Activated naive CD4-positive, alpha-beta T cell treated with anti-CD3 and anti-CD28 coated beads, Interleukin-2, amount 10 ng/mL, durations not matched to agents 7 days and 5 days (primary cell): ENCODE measurements around the gene SH3BP2.
"Not testable (repeated sequence)": the region's sequence is repeated elsewhere in the genome, so short reads cannot be mapped to it uniquely, and the experiment has no call there.

Experiments
- CTCF ChIA-PET: fragments of 350-600 bp; sonication (Branson Sonifier 250); formaldehyde crosslinking; loops from one replicate; lab custom pipeline; 2021; ENCODE audit warnings: antibody characterized with exemption; lab: Charles Lee
- DNase-seq: peaks from one replicate; pipeline ENCODE4 v3.0.0-alpha.2; 2020
- H3K27ac Mint-ChIP-seq: one replicate; pipeline ENCODE4 v1.8.0; 2021; ENCODE audit warnings: mild to moderate bottlenecking, moderate library complexity, mixed read lengths
- H3K27me3 Mint-ChIP-seq: one replicate; pipeline ENCODE4 v1.8.0; 2021; ENCODE audit warnings: mild to moderate bottlenecking, mixed read lengths
- H3K36me3 Mint-ChIP-seq: one replicate; pipeline ENCODE4 v1.8.0; 2021; ENCODE audit warnings: mixed read lengths
- H3K4me1 Mint-ChIP-seq: one replicate; pipeline ENCODE4 v1.8.0; 2021; ENCODE audit warnings: mixed read lengths
- H3K4me3 Mint-ChIP-seq: one replicate; pipeline ENCODE4 v1.8.0; 2021; ENCODE audit warnings: mild to moderate bottlenecking, moderate library complexity, mixed read lengths
- H3K9me3 Mint-ChIP-seq: one replicate; pipeline ENCODE4 v1.8.0; 2021; ENCODE audit warnings: mixed read lengths

Gene SH3BP2

DNA sequence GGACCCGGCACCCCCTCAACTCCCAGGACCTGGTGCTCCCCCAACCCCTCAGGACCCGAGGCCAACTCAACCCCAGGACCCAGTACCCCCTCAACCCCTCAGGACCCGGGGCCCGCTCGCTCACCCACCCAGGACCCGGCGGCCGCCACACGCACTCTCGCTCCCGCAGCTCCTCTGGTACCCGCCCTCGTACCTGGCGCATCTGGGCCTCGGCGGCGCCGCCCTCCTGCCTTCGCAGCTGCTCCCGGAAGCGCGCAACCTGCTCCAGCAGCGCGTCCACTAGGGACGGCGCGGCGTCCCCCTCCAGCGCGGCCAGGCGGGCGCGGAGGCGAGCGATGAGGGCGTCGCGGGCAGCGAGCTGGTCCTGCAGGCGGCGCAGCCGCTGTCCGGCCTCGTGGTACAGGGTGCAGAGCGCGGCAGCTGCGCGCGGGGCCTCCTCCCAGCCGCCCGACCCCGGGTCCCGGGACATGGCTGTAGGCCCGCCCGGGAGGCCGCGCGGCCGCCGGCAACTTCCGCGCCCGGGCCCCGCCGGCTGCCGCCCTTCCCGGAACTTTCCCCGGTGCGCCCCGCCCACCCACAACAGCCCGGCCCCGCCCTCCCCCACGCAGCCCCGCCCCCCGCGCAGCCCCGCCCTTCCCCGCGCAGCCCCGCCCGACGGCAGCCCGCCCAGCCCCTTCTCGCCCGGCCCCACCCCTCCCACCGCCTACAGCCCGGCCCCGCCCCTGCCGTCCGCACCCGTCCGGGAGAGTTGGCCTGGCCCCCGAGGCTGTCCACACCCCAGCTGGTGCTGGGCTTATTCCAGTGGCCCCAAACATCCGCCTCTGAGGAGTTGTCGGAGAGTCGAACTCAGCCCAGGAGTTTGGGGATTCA lies 36.8 kb upstream of the SH3BP2 start, which contains the start of gene TNIP2:
Gene TNIP2, minus strand, starts transcription at position 516 of the 870 bp plus-strand sequence. Its CDS starts 47 bp downstream, at position 469.
- Mint-ChIP-seq H3K4me1 (peaks cover 32% of the 10 kb centered on the region), H3K36me3 (peaks cover 10% of the 10 kb centered on the region), H3K4me3 (peak within 1 kb of the TSS; percentile 74), H3K9me3 (no peaks in the 10 kb centered on the region), H3K27ac (peak within 1 kb of the TSS; percentile 75), H3K27me3 (peaks cover 16% of the 10 kb centered on the region)
- DNase-seq: peak; percentile 82
- CTCF ChIA-PET: no interaction called here

DNA sequence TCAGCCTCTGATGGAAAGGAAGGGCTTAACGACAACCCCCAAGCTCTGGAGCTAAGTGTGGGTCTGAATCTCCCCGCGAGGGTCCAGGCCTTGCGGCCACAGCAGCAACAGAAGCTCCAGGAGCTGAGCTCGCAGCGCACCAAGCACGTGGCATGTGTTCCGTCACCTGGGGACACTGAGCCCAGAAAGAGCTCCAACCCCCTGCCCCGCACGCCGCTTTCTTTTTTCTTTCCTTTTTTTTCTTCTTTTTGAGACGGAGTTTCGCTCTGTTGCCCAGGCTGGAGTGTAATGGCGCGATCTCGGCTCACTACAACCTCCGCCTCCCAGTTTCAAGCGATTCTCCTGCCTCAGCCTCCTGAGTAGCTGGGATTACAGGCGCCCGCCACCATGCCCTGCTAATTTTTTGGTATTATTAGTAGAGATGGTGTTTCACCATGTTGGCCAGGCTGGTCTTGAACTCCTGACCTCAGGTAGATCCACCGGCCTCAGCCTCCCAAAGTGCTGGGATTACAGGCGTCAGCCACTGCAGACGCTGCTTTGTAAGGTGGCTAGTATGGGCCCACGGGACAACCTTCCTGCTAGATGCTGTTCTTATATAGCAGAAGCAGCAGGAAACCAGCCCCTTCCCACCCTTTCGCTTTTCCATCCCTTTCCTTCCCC lies 36.1 kb upstream of the SH3BP2 start:
- Mint-ChIP-seq H3K4me3 (peak overlapping the region; percentile 70), H3K27ac (peak overlapping the region; percentile 49), H3K9me3 (no peaks in the 10 kb centered on the region), H3K36me3 (peaks cover 10% of the 10 kb centered on the region), H3K4me1 (peaks cover 28% of the 10 kb centered on the region), H3K27me3 (peaks cover 20% of the 10 kb centered on the region)
- DNase-seq: no peak
- CTCF ChIA-PET: no interaction called here

DNA sequence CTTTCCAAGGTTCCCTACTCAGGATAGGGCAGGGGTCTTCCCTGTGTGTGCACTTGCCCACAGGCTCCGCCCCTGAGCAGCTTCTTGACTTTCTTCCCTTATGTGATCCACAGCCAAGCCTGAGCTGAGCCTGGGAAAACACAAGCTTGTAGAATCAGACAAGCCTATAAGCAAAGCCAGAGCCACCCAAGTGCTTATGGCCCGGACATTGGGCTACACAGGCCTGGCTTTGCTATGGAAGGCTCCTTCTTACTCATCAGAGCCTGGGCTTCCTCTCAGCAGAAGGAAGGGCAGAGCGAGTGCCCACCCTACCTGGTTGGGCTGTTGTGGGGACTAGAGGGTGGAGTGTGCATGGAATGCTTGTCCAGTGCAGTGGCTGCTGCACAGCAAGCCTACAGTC lies 35.5 kb upstream of the SH3BP2 start:
- peak; percentile 18 for DNase-seq
- Mint-ChIP-seq H3K27me3 (peaks cover 26% of the 10 kb centered on the region), H3K9me3 (no peaks in the 10 kb centered on the region), H3K27ac (peak overlapping the region; percentile 12), H3K36me3 (peaks cover 9% of the 10 kb centered on the region), H3K4me3 (peak overlapping the region; percentile 70), H3K4me1 (peaks cover 30% of the 10 kb centered on the region)
- CTCF ChIA-PET: no interaction called here

DNA sequence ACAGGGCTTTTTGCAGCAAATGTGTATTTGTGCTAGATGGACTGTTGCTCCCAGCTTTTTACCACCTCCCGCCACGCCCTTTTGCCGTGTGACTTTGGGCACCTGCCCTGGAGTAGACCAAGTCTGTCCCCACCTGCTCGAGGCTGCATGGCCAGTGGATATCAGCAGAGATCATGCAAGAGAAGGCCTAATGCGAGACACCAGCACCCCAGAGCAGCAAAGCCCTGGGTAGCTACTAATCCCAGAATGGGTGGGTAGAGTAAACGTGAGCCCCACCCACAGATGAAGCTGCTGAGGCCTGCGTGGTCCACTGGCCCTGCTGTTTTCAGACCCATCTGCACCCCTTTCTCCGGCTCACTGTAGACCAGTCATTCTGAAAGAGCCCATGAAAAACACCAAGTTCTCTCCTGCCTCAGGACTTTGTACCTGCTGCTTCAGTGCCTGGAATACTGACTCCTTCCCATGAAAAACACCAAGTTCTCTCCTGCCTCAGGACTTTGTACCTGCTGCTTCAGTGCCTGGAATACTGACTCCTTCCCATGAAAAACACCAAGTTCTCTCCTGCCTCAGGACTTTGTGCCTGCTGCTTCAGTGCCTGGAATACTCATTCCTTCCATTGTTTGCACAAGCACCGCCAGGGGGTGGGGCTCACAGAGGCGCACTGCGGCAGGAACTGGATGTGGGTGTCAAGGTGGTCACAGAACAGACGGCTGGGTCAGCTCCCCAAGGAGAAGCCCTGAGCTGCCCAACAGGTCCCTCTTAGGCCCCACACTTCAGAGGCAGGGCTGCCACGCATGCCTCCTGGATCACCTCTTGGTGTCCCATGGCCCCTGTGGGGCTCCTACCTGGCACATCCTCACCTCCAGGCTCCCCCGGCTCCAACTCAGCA lies 31.6 kb upstream of the SH3BP2 start:
- peak; percentile 26 for DNase-seq
- Mint-ChIP-seq H3K4me1 (peaks cover 21% of the 10 kb centered on the region), H3K9me3 (no peaks in the 10 kb centered on the region), H3K36me3 (no peaks in the 10 kb centered on the region), H3K4me3 (no peak overlapping the region), H3K27ac (no peak overlapping the region), H3K27me3 (peaks cover 40% of the 10 kb centered on the region)
- CTCF ChIA-PET: no interaction called here

DNA sequence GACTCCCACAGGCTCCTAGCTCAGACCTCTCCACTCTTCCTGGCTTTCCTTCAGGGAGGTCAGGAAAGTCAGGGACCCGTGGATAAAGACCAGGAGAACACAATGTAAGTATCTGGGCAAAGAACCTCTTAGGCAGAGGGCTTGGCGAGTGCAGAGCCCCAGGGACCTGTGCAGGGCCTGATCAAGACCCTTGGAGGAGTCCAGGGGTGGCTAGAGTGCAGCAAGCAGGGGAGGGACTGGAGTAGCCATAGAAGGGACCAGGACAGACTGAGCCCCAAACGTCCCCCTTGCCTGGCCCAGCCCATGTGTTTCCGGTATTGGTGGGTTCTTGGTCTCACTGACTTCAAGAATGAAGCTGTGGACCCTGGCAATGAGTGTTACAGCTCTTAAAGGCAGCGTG lies 30.8 kb upstream of the SH3BP2 start:
- DNase-seq: peak; percentile 18
- CTCF ChIA-PET: interaction anchor here (0.8 to 1.5 kb wide), 3 partner anchors 16 to 50 kb away, joined by 3 read pairs; no protein-coding TSS in a partner anchor

DNA sequence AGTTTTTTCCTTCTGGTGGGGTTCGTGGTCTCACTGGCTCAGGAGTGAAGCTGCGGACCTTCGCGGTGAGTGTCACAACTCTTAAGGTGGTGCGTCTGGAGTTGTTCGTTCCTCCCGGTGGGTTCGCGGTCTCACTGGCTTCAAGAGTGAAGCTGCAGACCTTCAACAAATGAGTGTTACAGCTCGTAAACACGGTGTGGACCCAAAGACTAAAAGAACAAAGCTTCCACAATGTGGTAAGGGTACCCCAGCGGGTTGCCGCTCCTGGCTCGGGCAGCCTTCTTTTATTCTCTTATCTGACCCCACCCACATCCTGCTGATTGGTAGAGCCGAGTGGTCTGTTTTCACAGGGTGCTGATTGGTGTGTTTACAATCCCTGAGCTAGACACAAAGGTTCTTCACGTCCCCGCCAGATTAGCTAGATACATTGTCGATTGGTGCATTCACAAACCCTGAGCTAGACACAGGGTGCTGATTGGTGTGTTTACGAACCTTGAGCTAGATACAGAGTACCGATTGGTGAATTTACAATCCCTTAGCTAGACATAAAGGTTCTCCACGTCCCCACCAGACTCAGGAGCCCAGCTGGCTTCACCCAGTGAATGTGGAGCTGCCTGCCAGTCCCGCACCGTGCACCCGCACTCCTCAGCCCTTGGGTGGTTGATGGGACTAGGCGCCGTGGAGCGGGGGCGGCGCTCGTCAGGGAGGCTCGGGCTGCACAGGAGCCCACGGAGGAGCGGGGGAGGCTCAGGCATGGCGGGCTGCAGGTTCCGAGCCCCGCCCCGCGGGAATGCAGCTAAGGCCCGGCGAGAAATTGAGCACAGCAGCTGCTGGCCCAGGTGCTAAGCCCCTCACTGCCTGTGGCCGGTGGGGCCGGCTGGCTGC lies 30.2 kb upstream of the SH3BP2 start:
- CTCF ChIA-PET: interaction anchor here (0.8 to 2.5 kb wide), 14 partner anchors 11 to 191 kb away, joined by 3 to 16 read pairs (median 3); no protein-coding TSS in a partner anchor
- Mint-ChIP-seq H3K4me1 (peaks cover 12% of the 10 kb centered on the region), H3K27me3 (peaks cover 37% of the 10 kb centered on the region)
- H3K27ac Mint-ChIP-seq, DNase-seq, H3K4me3 Mint-ChIP-seq, H3K9me3 Mint-ChIP-seq, H3K36me3 Mint-ChIP-seq: not testable (repeated sequence)

More for the DNA sequence above, 30.8 kb upstream of the SH3BP2 start:
- no peaks in the 10 kb centered on the region for H3K36me3 Mint-ChIP-seq
- H3K9me3 Mint-ChIP-seq: no peaks in the 10 kb centered on the region
- H3K27me3 Mint-ChIP-seq: peaks cover 44% of the 10 kb centered on the region
- H3K27ac Mint-ChIP-seq: no peak overlapping the region
- peaks cover 16% of the 10 kb centered on the region for H3K4me1 Mint-ChIP-seq
- no peak overlapping the region for H3K4me3 Mint-ChIP-seq

DNA sequence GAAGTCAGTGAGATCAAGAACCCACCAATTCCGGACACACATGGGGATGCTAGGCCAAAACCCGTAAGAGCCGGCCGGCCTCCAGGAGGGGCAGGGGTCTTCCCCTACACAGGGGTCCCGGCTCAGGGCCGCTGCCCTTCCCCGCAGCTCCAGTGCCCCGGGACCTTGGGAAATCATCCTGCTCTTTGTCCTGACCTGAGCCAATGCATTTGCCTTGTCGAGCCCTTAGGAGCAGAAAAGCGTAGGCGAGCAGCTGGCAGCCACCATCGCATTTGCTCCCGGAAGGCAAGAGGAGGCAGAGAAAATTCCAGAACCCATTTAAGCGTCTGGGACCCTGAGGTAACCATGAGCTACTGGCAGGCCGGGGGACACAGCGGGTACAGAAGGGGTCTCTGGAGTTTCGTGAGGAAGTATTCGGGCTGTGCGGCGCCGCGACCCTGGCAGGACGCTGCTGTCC lies 29.3 kb upstream of the SH3BP2 start:
- H3K27ac Mint-ChIP-seq: no peak overlapping the region
- no peaks in the 10 kb centered on the region for H3K36me3 Mint-ChIP-seq
- H3K4me1 Mint-ChIP-seq: peaks cover 12% of the 10 kb centered on the region
- H3K4me3 Mint-ChIP-seq: peak overlapping the region; percentile 71
- H3K27me3 Mint-ChIP-seq: peaks cover 35% of the 10 kb centered on the region
- CTCF ChIA-PET: interaction anchor here (0.9 to 2.5 kb wide), 15 partner anchors 10 to 191 kb away, joined by 3 to 16 read pairs (median 3); no protein-coding TSS in a partner anchor
- DNase-seq: no peak
- no peaks in the 10 kb centered on the region for H3K9me3 Mint-ChIP-seq

DNA sequence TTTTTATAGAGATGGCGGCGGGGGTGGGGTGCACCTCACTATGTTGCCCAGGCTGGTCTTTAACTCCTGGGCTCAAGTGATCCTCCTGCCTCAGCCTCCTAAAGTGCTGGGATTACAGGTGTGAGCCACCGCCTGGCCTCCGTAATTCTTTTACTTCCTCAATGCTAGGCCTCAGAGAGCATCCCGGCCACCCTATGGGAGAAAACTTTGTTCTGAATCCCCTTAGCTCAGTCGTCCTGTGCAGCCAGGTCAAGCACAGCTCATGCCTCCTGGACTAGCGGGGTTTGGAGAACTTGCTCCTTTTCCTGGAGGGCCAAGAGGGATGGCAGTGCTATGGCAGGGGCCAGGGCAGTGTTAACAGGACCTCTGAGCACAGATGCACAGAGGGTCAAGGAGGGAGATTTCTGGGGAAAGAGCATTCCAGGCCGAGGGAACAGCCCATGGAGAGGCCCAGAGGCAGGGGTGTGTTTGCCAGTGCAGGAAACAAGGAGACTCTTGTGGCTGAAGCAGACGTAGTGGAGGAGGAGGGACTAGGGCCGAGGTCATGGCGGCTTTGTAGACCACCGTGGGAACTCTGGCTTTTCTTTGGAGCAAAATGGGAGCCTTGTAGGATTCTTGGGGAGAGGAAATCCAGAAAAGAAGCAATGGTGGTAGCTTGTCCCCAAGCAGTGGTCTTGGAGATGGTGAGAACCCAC lies 26.9 kb upstream of the SH3BP2 start:
- H3K4me3 Mint-ChIP-seq: no peak overlapping the region
- H3K27me3 Mint-ChIP-seq: peaks cover 36% of the 10 kb centered on the region
- CTCF ChIA-PET: interaction anchor here (0.9 to 1.0 kb wide), 3 partner anchors 20 to 52 kb away, joined by 3 read pairs; no protein-coding TSS in a partner anchor
- no peak overlapping the region for H3K27ac Mint-ChIP-seq
- H3K9me3 Mint-ChIP-seq: peaks cover 3% of the 10 kb centered on the region
- peaks cover 31% of the 10 kb centered on the region for H3K4me1 Mint-ChIP-seq
- no peak for DNase-seq
- H3K36me3 Mint-ChIP-seq: no peaks in the 10 kb centered on the region

DNA sequence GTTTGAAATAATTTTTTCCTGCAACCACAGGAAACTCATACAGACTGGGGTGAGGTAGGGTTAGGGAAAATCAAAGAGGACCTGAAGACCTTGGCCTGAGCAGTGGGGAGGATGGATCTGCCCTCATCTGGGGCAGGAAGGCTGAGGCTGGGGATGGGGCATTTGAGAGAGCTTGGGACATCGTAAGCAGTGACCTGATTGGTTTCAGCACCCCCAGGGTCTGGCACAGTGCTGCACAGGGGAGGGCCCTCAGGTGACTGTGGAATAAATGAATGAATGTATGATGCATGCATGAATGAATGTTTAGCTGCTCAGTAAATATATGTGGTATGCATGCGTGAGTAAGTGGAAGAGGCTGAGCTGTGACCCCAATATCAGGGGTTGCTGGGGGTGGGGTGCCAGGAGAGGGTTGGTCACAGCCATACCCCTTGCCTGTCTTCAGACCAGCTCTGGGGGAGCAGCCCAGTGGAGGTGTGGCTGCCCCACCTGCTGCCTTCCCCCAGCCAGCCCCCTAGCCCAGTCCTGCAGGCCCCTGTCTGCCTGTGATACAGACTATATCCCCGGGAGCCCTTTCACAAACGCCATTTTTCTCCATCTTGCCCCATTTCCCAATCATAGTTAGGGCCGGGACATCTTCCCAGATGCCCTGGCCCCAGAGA lies 25.7 kb upstream of the SH3BP2 start:
- Mint-ChIP-seq H3K36me3 (no peaks in the 10 kb centered on the region), H3K27me3 (peaks cover 28% of the 10 kb centered on the region), H3K27ac (no peak overlapping the region), H3K4me3 (no peak overlapping the region), H3K9me3 (peaks cover 3% of the 10 kb centered on the region), H3K4me1 (peaks cover 40% of the 10 kb centered on the region)
- DNase-seq: no peak
- CTCF ChIA-PET: interaction anchor here (0.9 to 1.1 kb wide), 3 partner anchors 19 to 187 kb away, joined by 3 to 5 read pairs (median 3); no protein-coding TSS in a partner anchor

DNA sequence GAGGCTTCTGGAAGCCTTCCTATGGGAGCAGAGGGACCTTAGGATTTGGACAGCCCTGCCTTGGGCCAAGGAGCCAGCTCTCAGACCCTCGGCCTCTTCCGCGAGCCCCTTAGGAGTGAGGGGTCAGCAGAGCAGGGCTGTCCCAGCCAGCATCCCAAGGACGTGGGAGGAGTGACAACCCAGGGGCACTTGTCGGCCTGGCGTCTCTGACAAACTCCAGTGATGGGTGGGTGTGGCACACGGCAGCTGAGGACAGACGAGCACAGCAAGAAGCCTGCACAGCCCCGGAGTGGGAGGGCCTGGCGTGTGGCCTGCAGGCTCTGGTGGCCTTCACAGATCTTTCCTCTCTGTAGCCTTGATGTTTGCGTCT lies 25.2 kb upstream of the SH3BP2 start:
- CTCF ChIA-PET: interaction anchor here (0.9 to 1.1 kb wide), 2 partner anchors 168 to 187 kb away, joined by 3 to 5 read pairs; no protein-coding TSS in a partner anchor
- H3K36me3 Mint-ChIP-seq: no peaks in the 10 kb centered on the region
- H3K27me3 Mint-ChIP-seq: peaks cover 23% of the 10 kb centered on the region
- DNase-seq: no peak
- peaks cover 3% of the 10 kb centered on the region for H3K9me3 Mint-ChIP-seq
- H3K4me3 Mint-ChIP-seq: no peak overlapping the region
- H3K27ac Mint-ChIP-seq: no peak overlapping the region
- H3K4me1 Mint-ChIP-seq: peaks cover 43% of the 10 kb centered on the region

DNA sequence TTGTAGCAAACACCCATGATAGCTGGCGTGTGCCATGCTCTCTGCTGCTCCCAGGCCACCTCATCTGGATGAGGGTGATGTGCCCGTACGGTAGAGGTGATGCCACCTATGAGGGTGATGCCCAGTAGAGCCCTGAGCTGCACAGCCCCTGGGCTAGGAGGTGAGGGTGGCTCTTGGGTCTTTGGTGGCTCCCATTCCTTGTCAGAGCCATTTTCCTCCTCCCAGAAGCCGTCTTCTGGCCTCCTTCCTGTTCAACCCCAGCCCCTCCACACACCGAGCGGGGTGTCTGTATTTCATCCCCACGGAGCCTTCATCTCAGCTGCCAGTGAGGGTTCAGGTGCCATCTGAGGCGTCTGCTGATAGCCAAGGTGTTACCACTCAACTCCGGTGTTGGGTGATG lies 24.8 kb upstream of the SH3BP2 start:
- no peak for DNase-seq
- Mint-ChIP-seq H3K36me3 (no peaks in the 10 kb centered on the region), H3K9me3 (peaks cover 3% of the 10 kb centered on the region), H3K27ac (no peak overlapping the region), H3K4me3 (no peak overlapping the region), H3K27me3 (peaks cover 27% of the 10 kb centered on the region), H3K4me1 (peaks cover 43% of the 10 kb centered on the region)
- CTCF ChIA-PET: no interaction called here

DNA sequence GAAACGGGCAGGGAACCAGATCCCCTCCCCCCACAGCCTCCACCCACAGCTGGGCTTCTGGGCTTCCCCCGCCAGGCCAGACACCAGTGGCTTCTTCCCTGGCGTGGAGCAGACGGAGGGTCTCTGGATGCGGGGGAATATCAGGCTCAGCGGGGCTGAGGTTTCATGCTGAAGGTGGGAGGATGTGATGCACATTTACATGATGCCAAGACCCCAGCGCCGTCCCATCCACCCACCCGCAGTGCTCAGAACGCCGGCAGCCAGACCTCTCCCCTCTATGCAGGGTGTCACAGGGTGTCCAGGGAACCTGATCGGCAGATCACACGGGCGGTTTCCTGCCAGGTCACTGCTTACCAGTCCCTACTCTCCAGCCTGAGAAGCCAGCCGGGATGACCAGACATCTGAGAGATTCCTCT lies 24.0 kb upstream of the SH3BP2 start:
- Mint-ChIP-seq H3K4me3 (no peak overlapping the region), H3K4me1 (peaks cover 40% of the 10 kb centered on the region), H3K9me3 (peaks cover 3% of the 10 kb centered on the region), H3K27ac (no peak overlapping the region), H3K27me3 (peaks cover 23% of the 10 kb centered on the region), H3K36me3 (no peaks in the 10 kb centered on the region)
- no peak for DNase-seq
- CTCF ChIA-PET: no interaction called here
